AG04450 (cell line): ENCODE data around the gene TSC22D1. TPM values are rescaled to one million over a fixed set of nuclear protein-coding genes. Genes with fewer than 3 reads are reported as not detected.

Experiments
- CTCF ChIA-PET: fragments of 300-600, 350-600 bp; formaldehyde crosslinking; extraction: SDS; loops from one replicate; lab custom pipeline; 2022; ENCODE audit warnings: antibody characterized with exemption, inconsistent platforms; lab: Charles Lee
- POLR2A ChIA-PET: fragments of 350-600 bp; formaldehyde crosslinking; extraction: SDS; loops from one replicate; lab custom pipeline; 2021; ENCODE audit warnings: antibody characterized with exemption, inconsistent platforms; lab: Yijun Ruan, JAX
- DNase-seq: peaks from one replicate; pipeline ENCODE4 v3.0.0-alpha.2; 2011; ENCODE audit warnings: low read depth, low spot score
- H3K27ac ChIP-seq: one replicate; pipeline ENCODE4 v1.5.1; 2012; ENCODE audit warnings: low read depth, low read length, control low read depth
- H3K27me3 ChIP-seq: one replicate; pipeline ENCODE4 v1.6.0; 2012; ENCODE audit warnings: low read length; ENCODE audit not compliant: control insufficient read depth, insufficient read depth
- H3K4me3 ChIP-seq: 2 replicates; pipeline ENCODE4 v1.5.1; 2011; ENCODE audit warnings: mild to moderate bottlenecking, low read depth, low read length, control low read depth
- H3K9me3 ChIP-seq: 2 replicates; pipeline ENCODE4 v1.5.1; 2012; ENCODE audit warnings: low read length; ENCODE audit not compliant: control insufficient read depth, insufficient read depth
- CTCF ChIP-seq: IDR thresholded peaks from 2 replicates; pipeline ENCODE4 v1.5.1; 2011; ENCODE audit warnings: low read depth, low read length, control low read depth, inconsistent platforms
- polyA plus RNA-seq: library from polyadenylated mRNA; depleted of rRNA; stranded (reverse); fragments of >200 nt; gene quantifications from 2 replicates; pipeline ENCODE4 v1.2.3, GENCODE V29; 2011

TSC22D1 gene
- polyA plus RNA-seq, 1 experiment: 77.3 TPM

- ChIA-PET POLR2A (no interaction called here), CTCF (no interaction called here)
- Histone ChIP-seq H3K27me3 (peaks cover 4% of the 10 kb centered on the region), H3K9me3 (peaks cover 10% of the 10 kb centered on the region; the same call in 1 of the 2 replicates), H3K4me3 (no peak overlapping the region), H3K27ac (no peak overlapping the region)
- TF ChIP-seq CTCF: no peak
- DNase-seq: no peak
Measured at GRCh38 chr13:44413095-44413494, 163.0 kb downstream of the TSC22D1 start.

- H3K27me3 ChIP-seq: peaks cover 4% of the 10 kb centered on the region
- no peak for DNase-seq
- no peak for TF ChIP-seq CTCF
- ChIA-PET POLR2A (no interaction called here), CTCF (no interaction called here)
- H3K9me3 ChIP-seq: peaks cover 10% of the 10 kb centered on the region; the same call in 1 of the 2 replicates
- H3K27ac ChIP-seq: no peak overlapping the region
- H3K4me3 ChIP-seq: no peak overlapping the region
Measured at GRCh38 chr13:44412346-44412935, 163.7 kb downstream of the TSC22D1 start.

- H3K9me3 ChIP-seq: peaks cover 10% of the 10 kb centered on the region; the same call in 1 of the 2 replicates
- H3K27ac ChIP-seq: no peak overlapping the region
- no peak overlapping the region for H3K4me3 ChIP-seq
- no peak for TF ChIP-seq CTCF
- no peak for DNase-seq
- POLR2A ChIA-PET: no interaction called here
- H3K27me3 ChIP-seq: peaks cover 4% of the 10 kb centered on the region
- CTCF ChIA-PET: no interaction called here
Measured at GRCh38 chr13:44411841-44412240, 164.3 kb downstream of the TSC22D1 start.

- Histone ChIP-seq H3K27me3 (peaks cover 4% of the 10 kb centered on the region), H3K27ac (no peak overlapping the region), H3K4me3 (no peak overlapping the region), H3K9me3 (peaks cover 6% of the 10 kb centered on the region; the same call in 1 of the 2 replicates)
- POLR2A ChIA-PET: no interaction called here
- TF ChIP-seq CTCF: no peak
- no peak for DNase-seq
- CTCF ChIA-PET: no interaction called here
Measured at GRCh38 chr13:44410328-44410859, 165.7 kb downstream of the TSC22D1 start.

- peaks cover 1% of the 10 kb centered on the region; the same call in 1 of the 2 replicates for H3K9me3 ChIP-seq
- ChIA-PET CTCF (no interaction called here), POLR2A (no interaction called here)
- H3K27me3 ChIP-seq: peaks cover 4% of the 10 kb centered on the region
- no peak for DNase-seq
- no peak for TF ChIP-seq CTCF
- H3K4me3 ChIP-seq: no peak overlapping the region
- no peak overlapping the region for H3K27ac ChIP-seq
Measured at GRCh38 chr13:44409595-44409994, 166.5 kb downstream of the TSC22D1 start.
